Chondrocyte (in vitro differentiated cells): ENCODE results near the gene GIT1. TPM values are rescaled to one million over a fixed set of nuclear protein-coding genes. Genes with fewer than 3 reads are reported as not detected.
A peak's percentile ranks its signal among the peaks of the same experiment; 100 is the strongest.

Experiments
- DNase-seq: peaks from one replicate; pipeline ENCODE4 v3.0.0; 2021; ENCODE audit warnings: mixed read lengths, low spot score
- H3K27ac Mint-ChIP-seq: one replicate; pipeline ENCODE4 v1.8.0; 2021; ENCODE audit warnings: mild to moderate bottlenecking, moderate library complexity, mixed read lengths; ENCODE audit not compliant: unreplicated experiment
- H3K27me3 Mint-ChIP-seq: 2 replicates; pipeline ENCODE4 v1.8.0; 2021; ENCODE audit warnings: low read depth, mixed read lengths
- H3K36me3 Mint-ChIP-seq: 2 replicates; pipeline ENCODE4 v1.8.0; 2021; ENCODE audit warnings: low read depth, mixed read lengths
- H3K4me1 Mint-ChIP-seq: 2 replicates; pipeline ENCODE4 v1.8.0; 2021; ENCODE audit warnings: low read depth, mild to moderate bottlenecking, mixed read lengths
- H3K4me3 Mint-ChIP-seq: one replicate; pipeline ENCODE4 v1.8.0; 2021; ENCODE audit warnings: mild to moderate bottlenecking, moderate library complexity, mixed read lengths; ENCODE audit not compliant: unreplicated experiment
- H3K9me3 Mint-ChIP-seq: 2 replicates; pipeline ENCODE4 v1.8.0; 2021; ENCODE audit warnings: low read depth, mixed read lengths
- CTCF ChIP-seq: fragments of 200-600 bp; sonication (generic); IDR thresholded peaks from 2 replicates; pipeline ENCODE4 v1.5.0; 2021; ENCODE audit warnings: antibody characterized with exemption, mild to moderate bottlenecking, moderate library complexity
- total RNA-seq: library from RNA; stranded (reverse); gene quantifications from 3 replicates; pipeline ENCODE4 v1.2.1, GENCODE V29; 2021

GIT1 gene
- total RNA-seq, 1 donor from 2014 or later, result 37.7 TPM

GRCh38 chr17:29557085-29557738 lies 32.2 kb downstream of the GIT1 start:
- no peak for TF ChIP-seq CTCF
- Mint-ChIP-seq H3K27ac (no peak overlapping the region), H3K9me3 (no peaks in the 10 kb centered on the region), H3K27me3 (no peaks in the 10 kb centered on the region), H3K4me3 (no peak overlapping the region), H3K36me3 (peaks cover 4% of the 10 kb centered on the region), H3K4me1 (no peaks in the 10 kb centered on the region)
- DNase-seq, result no peak

- no peaks in the 10 kb centered on the region for H3K36me3 Mint-ChIP-seq
- no peaks in the 10 kb centered on the region for H3K27me3 Mint-ChIP-seq
- no peaks in the 10 kb centered on the region for H3K9me3 Mint-ChIP-seq
- no peak for DNase-seq
- no peak overlapping the region for H3K27ac Mint-ChIP-seq
- no peak for TF ChIP-seq CTCF
- H3K4me3 Mint-ChIP-seq, result no peak overlapping the region
- no peaks in the 10 kb centered on the region for H3K4me1 Mint-ChIP-seq
Observed at GRCh38 chr17:29555840-29556239, 33.6 kb downstream of the GIT1 start.

DNA sequence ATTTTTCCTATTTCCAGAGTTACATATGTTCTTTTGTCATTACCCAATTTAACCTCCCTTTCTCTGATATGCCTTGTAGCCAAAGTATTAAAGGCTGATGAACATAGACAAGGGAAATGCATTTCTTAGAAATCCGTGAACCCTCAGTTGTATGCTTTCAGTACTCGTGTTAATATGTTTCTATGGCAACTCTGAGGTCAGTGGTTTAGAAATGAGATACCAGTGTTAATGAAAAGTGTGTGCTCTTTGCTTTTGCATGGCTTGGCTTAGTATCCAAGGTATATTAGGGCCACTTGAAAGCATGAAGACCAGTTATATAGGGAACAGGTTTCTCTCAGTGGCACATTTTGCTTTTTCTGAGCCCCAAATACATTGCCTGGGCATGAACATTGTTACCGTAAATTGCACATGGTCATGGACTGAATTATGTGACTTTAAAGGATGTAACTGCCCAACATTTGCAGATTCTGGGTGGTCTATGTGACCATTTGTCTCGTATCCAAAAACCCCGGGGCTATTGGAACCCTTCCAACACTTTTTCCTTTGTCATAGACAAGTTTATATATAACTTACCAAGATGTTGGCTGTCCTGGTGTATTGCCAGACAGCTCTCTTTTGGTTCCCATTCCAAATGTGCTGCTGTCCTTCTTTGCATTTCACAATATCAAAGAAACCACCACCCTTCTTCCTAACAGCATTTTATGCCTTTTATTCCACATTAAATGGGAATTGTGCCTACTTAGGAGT lies 40.1 kb downstream of the GIT1 start:
- H3K9me3 Mint-ChIP-seq, result no peaks in the 10 kb centered on the region
- peaks cover 2% of the 10 kb centered on the region for H3K36me3 Mint-ChIP-seq
- no peaks in the 10 kb centered on the region for H3K27me3 Mint-ChIP-seq
- H3K27ac Mint-ChIP-seq, result no peak overlapping the region
- peaks cover 20% of the 10 kb centered on the region for H3K4me1 Mint-ChIP-seq
- no peak for DNase-seq
- H3K4me3 Mint-ChIP-seq, result no peak overlapping the region
- TF ChIP-seq CTCF, result no peak

GRCh38 chr17:29546830-29547229 lies 42.6 kb downstream of the GIT1 start:
- H3K4me1 Mint-ChIP-seq, result peaks cover 20% of the 10 kb centered on the region
- no peak for DNase-seq
- H3K27me3 Mint-ChIP-seq, result no peaks in the 10 kb centered on the region
- H3K4me3 Mint-ChIP-seq, result no peak overlapping the region
- H3K9me3 Mint-ChIP-seq, result no peaks in the 10 kb centered on the region
- no peak for TF ChIP-seq CTCF
- H3K27ac Mint-ChIP-seq, result no peak overlapping the region
- H3K36me3 Mint-ChIP-seq, result peaks cover 7% of the 10 kb centered on the region

DNA sequence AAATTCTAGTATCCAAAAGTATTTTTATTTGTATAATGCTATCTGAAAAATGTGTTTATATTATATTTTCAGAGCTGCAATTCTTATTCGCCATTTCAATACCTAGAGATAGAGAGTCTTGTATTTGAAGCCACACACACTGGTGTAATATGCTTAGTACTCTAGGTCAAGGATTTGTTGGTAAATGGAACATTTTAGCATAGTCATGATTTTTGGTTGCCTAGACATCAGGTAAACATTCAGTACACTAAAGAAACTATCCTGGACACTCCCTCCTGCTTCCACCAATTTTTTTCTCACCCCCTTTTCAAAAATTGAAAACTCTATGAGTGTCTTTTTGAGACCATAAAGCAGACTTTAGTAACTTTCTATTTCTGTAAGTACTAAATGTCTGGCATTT lies 43.4 kb downstream of the GIT1 start:
- H3K27me3 Mint-ChIP-seq, result no peaks in the 10 kb centered on the region
- no peak for TF ChIP-seq CTCF
- H3K9me3 Mint-ChIP-seq, result no peaks in the 10 kb centered on the region
- peak overlapping the region; percentile 36 for H3K27ac Mint-ChIP-seq
- H3K4me1 Mint-ChIP-seq, result peaks cover 20% of the 10 kb centered on the region
- H3K36me3 Mint-ChIP-seq, result peaks cover 7% of the 10 kb centered on the region
- H3K4me3 Mint-ChIP-seq, result no peak overlapping the region
- DNase-seq, result no peak
